Activated CD8-positive, alpha-beta memory T cell treated with anti-CD3 and anti-CD28 coated beads, Interleukin-2, amount 50 U/mL, for 48 hours (primary cell): ENCODE measurements around the gene NCAPG2.
"Not testable (repeated sequence)": the region's sequence is repeated elsewhere in the genome, so short reads cannot be mapped to it uniquely, and the experiment has no call there.

Source experiments
- DNase-seq: peaks from one replicate; pipeline ENCODE4 v3.0.0-alpha.2; 2020

The NCAPG2 gene

GRCh38 chr7:158703679-158704523 is 703 bp downstream of the NCAPG2 start:
- not testable (repeated sequence) for DNase-seq

DNA sequence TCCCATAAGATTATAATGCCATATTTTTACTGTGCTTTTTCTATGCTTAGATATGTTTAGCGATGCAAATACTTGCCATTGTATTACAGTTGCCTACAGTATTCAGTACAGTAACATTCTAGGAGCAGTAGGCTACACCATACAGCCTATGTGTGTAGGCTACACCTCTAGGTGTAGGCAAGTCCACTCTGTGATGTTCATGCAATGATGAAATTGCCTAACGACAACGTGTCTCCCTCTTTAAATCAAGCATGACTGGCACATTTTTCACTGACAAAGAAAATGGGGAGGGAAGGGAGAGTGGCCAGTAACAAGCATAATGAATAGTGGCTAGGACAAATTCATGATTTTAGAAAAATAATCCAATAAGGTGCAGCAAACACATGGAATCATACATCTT is 1.7 kb downstream of the NCAPG2 start:
- DNase-seq, result no peak

- no peak for DNase-seq
These were observed 2.4 kb downstream of the NCAPG2 start for GRCh38 chr7:158702196-158702595.

GRCh38 chr7:158700008-158700407 is 4.6 kb downstream of the NCAPG2 start:
- no peak for DNase-seq

DNA sequence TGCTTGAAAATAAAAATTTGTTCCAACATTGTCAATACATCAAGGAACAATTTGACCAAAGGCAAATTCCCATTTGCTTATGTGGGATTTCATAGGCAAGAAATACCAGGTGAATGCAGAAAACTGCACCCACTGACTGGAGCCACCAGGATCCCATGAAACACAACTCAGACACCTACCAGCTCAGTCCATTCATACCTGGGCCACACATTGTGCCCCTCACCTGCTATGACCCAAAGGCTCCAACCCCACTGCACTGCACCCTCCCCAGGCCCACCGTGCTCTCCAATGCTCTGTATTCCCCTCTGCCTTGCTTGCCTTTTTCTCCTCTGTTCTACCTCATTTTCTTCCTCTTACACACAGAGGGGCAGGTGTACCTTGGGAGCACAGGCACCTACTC is 5.3 kb downstream of the NCAPG2 start:
- no peak for DNase-seq

GRCh38 chr7:158698657-158699195 is 5.9 kb downstream of the NCAPG2 start:
- no peak for DNase-seq

GRCh38 chr7:158697597-158697996 is 7.0 kb downstream of the NCAPG2 start:
- DNase-seq, result not testable (repeated sequence)

- no peak for DNase-seq
These were observed 8.7 kb downstream of the NCAPG2 start for GRCh38 chr7:158695726-158696452.

- DNase-seq, result no peak
These were observed 9.5 kb downstream of the NCAPG2 start for GRCh38 chr7:158695056-158695455.

GRCh38 chr7:158694650-158695049 is 10.0 kb downstream of the NCAPG2 start:
- no peak for DNase-seq

GRCh38 chr7:158689488-158689887 is 15.1 kb downstream of the NCAPG2 start:
- no peak for DNase-seq

DNA sequence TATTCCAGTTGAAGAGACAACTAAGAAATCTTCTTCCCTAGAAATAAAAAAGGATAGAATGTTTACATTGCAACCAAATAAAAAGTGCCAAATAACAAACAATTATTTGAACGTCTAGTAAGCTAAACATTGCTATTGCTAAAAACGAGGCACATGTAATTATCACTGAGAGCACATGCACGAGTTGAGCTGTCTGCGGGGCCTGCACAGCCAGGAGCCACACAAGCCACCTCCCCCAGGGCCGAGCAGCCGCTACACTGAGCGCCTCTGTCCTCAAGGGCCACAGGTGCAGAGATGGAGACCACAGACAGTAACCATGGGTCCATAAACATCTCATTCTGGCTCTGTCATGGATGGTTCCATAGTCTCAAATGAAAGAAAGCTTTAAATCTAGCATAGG is 17.2 kb downstream of the NCAPG2 start:
- no peak for DNase-seq

GRCh38 chr7:158685693-158686092 is 18.9 kb downstream of the NCAPG2 start:
- no peak for DNase-seq

- DNase-seq, result no peak
These were observed 20.3 kb downstream of the NCAPG2 start for GRCh38 chr7:158684329-158684728.

- DNase-seq, result no peak
These were observed 21.1 kb downstream of the NCAPG2 start for GRCh38 chr7:158683541-158683940.

GRCh38 chr7:158682456-158682855 is 22.1 kb downstream of the NCAPG2 start:
- DNase-seq, result no peak

DNA sequence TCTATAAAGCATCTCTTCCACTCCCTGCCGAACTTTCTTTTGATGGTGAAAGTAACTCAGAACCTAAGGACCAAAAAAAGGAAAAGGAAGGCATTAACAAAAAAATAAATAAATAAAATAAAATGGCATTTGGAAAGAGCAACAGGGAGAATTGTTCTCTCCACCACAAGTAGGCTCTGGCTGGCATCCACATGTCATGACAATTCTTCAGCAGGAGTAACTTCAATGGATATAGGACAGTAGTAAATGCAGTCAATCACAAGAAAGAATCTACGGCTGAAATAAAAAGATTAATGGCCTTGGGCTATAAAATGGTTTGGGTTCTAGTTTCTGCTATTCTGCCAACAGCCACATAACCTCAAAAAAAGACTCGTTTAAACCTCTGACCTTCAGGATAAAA is 23.9 kb downstream of the NCAPG2 start:
- DNase-seq, result no peak

- no peak for DNase-seq
These were observed 27.7 kb downstream of the NCAPG2 start for GRCh38 chr7:158676906-158677305.

DNA sequence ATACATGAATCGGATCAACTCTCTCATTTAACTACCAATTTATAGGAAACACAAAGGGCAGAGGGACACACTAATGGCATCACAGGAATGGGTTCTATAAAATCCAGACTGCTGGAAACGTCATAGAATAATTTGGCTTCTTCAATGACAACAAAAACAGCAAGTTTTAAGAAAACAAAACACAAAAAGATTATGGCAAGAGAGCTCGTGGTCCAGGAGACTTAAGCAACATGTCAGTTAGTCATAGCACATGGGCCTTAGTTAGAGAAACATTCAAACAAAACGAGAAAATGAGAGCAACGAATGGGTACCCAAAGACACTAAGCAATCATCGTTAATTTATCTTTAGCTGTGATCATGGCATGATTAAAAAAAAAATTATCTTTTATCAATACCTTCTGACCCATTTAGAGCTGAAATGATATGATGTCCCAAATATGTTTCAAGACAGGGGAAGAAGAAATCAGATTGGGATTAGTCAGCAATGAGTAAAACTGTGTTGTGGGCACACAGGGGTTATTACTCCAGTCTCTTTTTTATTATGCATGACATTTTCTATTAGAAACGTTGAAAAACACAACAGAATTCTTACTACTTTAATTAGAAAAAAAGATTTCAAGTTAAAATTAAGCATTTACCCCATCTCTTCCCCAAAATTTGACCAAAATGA is 28.3 kb downstream of the NCAPG2 start:
- no peak for DNase-seq

DNA sequence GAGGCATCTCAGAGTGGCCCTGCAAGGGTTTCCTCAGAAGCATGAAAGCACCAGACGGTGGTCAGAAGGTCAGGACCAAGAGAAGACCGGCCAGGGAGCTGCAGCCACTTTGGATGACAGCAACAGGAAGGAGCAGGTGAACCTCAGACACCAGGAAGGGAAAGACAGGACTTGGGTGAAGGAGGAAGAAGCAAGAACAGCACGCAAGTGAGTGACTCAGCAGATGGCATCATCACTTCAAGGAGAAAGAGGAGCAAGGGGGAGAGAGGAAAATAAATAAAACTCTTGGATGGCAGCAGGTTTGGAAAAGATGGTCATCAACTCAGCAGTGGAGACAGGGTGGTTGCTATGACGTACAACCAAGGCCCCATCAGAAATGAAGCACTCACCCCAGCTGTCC is 31.6 kb downstream of the NCAPG2 start:
- DNase-seq, result no peak

GRCh38 chr7:158668086-158668485 is 36.5 kb downstream of the NCAPG2 start:
- DNase-seq, result not testable (repeated sequence)

GRCh38 chr7:158666966-158667678 is 37.5 kb downstream of the NCAPG2 start:
- not testable (repeated sequence) for DNase-seq

DNA sequence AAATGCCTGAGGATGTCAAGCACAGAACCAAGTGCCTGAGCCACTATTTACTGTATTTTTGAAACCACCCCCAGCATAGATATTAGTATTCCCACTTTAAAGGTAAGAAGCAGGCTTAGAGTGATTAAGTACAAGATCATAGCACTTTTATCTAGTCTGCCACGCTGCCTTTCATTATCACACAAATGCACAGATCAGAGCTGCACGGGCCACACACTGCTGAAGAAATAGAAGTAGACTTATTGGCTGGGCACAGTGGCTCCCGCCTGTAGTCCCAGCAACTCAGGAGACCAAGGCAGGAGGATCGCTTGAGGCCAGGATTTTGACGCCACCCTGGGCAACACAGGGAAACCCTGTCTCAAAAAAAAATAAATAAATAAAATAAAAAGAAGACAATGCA is 38.2 kb downstream of the NCAPG2 start:
- DNase-seq, result no peak
